Suprapubic skin (tissue), 3 donors: Measurements from ENCODE around the gene IGFBP4.
A peak's percentile ranks its signal among the peaks of the same experiment; 100 is the strongest.

Source experiments
- POLR2A ChIP-seq, 2 donors: fragments of 450-650 bp; IDR thresholded peaks; one replicate each; pipeline ENCODE4 v1.6.1; 2017; ENCODE audit warnings: antibody characterized with exemption in 2 of 2, mild to moderate bottlenecking in 2 of 2, moderate library complexity in 2 of 2
- TF ChIP-seq, protein P1 (sequence below), 2 donors: fragments of 200-600 bp in 1 of 2; fragments of 450-650 bp in 1 of 2; sonication (generic) in 1 of 2; IDR thresholded peaks; one replicate each; pipeline ENCODE4 v1.5.1; 2016 to 2019; ENCODE audit warnings: antibody characterized with exemption in 2 of 2, mild to moderate bottlenecking in 1 of 2, moderate library complexity in 1 of 2

DNA sequence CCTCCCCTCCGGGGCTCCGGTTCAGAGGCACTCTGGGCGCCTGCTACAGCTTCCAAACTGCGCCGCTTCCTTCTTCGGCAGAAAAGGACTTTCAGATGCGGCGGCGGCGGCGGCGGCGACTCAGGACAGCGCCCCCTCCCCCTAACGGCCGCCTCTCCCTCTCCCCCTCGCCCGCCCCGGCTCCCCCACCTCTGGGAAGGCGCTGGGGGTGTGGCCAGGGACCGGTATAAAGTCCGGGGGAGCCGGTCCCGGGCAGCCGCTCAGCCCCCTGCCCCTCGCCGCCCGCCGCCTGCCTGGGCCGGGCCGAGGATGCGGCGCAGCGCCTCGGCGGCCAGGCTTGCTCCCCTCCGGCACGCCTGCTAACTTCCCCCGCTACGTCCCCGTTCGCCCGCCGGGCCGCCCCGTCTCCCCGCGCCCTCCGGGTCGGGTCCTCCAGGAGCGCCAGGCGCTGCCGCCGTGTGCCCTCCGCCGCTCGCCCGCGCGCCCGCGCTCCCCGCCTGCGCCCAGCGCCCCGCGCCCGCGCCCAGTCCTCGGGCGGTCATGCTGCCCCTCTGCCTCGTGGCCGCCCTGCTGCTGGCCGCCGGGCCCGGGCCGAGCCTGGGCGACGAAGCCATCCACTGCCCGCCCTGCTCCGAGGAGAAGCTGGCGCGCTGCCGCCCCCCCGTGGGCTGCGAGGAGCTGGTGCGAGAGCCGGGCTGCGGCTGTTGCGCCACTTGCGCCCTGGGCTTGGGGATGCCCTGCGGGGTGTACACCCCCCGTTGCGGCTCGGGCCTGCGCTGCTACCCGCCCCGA lies at the start of gene IGFBP4:
- TF ChIP-seq, protein P1, sequence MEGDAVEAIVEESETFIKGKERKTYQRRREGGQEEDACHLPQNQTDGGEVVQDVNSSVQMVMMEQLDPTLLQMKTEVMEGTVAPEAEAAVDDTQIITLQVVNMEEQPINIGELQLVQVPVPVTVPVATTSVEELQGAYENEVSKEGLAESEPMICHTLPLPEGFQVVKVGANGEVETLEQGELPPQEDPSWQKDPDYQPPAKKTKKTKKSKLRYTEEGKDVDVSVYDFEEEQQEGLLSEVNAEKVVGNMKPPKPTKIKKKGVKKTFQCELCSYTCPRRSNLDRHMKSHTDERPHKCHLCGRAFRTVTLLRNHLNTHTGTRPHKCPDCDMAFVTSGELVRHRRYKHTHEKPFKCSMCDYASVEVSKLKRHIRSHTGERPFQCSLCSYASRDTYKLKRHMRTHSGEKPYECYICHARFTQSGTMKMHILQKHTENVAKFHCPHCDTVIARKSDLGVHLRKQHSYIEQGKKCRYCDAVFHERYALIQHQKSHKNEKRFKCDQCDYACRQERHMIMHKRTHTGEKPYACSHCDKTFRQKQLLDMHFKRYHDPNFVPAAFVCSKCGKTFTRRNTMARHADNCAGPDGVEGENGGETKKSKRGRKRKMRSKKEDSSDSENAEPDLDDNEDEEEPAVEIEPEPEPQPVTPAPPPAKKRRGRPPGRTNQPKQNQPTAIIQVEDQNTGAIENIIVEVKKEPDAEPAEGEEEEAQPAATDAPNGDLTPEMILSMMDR (IDR thresholded peaks at IDR 0.05): peak in 1 of 2 donors; percentile 40
- TF ChIP-seq POLR2A (IDR thresholded peaks at IDR 0.05): peak in 1 of 2 donors; percentile 81
